Retina (tissue), 1 donor: ENCODE results near the gene MUTYH.

ENCODE experiments used
- DNase-seq: peaks from one replicate; pipeline ENCODE4 v3.0.0-alpha.2; 2016

Gene MUTYH

DNA sequence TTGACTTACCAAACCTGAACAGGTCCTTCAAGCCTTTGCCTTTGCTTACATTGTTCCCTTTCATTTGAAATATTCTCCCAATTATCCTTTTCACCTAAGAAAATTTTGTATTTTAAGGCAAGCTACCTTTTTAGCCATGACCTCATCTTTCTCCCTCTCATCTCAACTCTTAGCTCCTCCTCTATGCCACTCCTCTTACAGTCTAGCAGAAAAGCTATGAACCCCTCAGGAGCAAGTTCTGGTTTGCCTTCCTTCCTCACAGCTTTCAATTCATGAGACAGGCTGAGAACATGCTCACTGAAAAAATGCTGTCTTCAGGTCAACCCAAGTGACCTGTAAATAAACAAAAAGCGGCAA lies 8.3 kb upstream of the MUTYH start:
- no peak for DNase-seq

DNA sequence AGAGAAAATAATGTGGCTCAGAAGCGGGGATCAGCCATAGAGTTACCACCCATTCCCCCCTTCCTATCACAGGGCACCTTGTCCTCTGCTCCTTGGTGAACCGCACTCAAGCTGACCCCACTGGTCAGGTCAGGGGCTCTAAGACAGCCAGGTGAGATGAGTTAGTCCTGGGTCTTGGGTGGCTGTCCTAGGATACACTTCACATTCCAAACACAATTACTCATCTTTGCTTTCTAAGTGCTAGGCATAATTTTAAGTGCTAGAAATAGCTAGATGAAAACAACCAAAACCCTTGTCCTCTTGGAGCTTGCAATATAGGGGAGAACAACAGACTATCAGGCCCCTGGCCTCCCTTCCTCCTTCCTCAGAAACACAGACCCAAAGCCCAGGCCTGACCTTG lies 7.8 kb upstream of the MUTYH start:
- DNase-seq: no peak

DNA sequence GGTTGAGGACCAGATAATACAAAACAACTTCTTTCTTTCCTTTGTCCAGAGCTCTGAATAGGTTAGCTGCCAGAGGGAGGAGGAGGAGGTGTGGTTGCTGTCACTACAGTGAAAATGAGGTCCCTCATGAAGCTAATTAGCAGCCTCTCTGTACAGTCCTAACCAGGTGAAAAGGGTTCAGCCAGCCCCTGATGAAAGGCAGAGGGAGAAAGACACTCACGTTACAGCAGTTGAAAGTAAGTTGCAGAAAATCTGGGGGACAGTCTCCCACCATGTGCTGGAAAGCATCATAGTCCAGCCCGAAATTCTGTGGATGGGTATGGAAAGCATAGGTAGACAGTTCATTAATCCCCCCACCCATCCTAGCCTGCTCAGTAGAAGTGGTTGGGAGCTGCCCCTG lies 6.2 kb upstream of the MUTYH start:
- DNase-seq: no peak

DNA sequence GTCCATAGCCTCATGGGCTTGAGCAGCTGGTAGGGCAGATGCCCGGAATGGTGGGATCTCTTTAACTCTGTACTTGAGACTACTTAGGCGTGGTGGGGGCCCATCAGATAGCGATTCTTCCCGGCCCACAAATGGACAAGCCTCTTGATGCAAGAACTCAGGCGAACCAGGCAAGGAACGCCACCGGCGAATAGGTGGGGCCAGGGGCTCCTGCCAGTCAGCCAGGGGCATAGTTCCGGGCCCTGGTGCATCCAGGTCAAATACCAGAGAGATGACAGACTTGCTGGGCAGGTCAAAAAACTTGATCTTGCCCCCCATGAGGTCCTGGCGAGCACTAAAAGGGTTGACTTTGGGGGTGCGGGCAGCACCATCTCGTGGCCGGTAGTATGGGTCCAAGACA lies 4.8 kb upstream of the MUTYH start:
- DNase-seq: no peak

DNA sequence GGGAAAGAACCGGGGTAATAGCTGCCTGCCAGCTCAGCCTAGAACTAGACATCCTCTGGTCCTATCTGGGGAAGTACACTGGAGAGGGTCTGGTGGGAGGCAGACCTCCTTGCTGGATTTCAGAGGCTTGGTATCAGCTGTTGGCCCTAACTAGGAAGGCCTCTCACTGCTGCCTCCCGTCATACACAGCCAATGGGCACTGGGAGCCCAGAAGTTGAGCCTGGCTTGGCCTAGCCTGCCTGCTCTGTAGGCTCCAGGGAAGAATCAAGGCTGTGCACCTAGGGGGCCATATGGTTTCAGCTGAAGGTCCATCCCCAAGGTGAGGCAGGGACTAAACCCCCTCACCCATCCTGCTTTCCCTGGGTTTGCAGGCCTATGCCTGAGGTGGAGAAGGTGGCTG lies 4.3 kb upstream of the MUTYH start:
- no peak for DNase-seq

DNA sequence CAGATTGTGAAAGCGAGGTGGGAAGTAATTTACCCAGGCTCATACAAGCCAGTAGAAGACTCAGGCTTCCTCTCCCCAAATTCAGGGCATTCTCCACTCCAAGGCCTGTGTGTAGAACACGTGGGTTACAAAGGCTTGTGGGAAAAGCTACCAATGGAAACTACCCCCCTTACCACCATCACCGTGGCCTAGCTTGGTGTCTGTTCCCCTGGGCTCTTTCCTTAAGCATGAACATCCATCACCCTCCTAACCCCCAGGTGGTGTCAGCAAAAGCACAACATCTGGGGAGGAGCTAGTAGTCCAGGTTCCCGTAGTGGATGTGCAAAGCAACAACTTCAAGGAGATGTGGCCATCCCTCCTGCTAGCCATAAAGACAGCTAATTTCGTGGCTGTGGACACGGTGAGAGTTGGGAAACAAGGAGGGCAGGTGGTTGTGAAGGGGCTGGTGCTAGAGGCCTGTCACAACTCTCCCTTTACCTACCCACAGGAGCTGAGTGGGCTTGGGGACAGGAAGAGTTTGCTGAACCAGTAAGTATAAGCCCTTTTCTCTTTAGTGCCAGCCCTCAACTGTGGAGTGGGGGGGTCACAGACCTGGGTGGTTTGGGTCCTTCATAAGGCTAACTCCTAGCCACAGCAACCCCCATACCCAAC lies 701 bp upstream of the MUTYH start:
- DNase-seq: no peak

DNA sequence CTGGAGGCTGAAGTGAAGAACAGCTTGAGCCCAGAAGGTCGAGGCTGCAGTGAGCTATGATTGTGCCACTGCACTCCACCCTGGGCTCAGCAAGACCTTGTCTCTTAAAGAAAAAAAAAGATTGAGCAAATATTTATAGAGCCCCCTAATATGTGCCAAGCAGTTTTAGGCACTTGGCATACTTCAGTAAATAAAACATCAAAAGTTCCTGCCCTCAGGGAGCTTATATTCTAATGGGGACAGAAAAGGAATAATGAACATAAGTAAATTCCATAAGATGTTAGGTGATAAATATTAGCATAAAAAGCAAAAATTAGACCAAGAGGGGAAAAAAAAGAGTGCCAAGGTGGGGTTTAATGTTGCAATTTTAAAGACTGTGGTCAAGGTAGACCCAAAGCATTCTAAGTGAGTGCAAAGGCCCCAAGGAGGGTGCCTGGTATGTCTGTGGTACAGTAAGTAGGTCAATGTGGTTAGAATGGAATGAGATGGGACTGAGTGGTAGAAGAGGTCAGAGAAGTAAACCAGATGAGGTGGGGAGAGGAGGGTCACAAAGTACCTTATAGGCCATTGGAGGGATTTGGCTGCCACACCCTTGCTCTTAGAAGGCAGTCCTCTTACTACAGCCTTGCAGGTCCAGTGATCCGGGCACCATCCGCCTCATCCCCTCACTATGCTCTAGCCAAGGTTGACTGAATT lies 2.5 kb downstream of the MUTYH start:
- DNase-seq: no peak

DNA sequence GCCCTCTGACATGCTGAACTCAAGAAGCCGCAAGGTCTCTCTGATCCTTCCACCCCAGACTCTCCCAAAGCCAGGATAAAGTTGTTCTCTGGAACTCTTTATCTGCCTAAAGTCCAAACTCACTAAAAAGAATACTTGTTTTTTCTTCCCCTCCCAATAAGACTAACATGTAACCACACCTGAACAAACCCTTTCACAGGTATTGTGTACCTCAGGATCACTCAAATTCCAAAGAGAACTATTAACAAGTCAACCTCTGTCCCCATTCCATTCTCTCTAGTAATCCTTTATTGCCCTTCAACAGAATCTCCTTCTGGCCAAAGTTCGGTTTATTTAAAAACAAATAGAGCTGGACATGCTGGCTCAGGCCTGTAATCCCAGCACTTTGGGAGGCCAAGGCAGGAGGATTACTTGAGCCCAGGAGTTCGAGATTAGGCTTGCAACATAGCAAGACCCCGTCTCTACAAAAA lies 4.3 kb downstream of the MUTYH start:
- no peak for DNase-seq

DNA sequence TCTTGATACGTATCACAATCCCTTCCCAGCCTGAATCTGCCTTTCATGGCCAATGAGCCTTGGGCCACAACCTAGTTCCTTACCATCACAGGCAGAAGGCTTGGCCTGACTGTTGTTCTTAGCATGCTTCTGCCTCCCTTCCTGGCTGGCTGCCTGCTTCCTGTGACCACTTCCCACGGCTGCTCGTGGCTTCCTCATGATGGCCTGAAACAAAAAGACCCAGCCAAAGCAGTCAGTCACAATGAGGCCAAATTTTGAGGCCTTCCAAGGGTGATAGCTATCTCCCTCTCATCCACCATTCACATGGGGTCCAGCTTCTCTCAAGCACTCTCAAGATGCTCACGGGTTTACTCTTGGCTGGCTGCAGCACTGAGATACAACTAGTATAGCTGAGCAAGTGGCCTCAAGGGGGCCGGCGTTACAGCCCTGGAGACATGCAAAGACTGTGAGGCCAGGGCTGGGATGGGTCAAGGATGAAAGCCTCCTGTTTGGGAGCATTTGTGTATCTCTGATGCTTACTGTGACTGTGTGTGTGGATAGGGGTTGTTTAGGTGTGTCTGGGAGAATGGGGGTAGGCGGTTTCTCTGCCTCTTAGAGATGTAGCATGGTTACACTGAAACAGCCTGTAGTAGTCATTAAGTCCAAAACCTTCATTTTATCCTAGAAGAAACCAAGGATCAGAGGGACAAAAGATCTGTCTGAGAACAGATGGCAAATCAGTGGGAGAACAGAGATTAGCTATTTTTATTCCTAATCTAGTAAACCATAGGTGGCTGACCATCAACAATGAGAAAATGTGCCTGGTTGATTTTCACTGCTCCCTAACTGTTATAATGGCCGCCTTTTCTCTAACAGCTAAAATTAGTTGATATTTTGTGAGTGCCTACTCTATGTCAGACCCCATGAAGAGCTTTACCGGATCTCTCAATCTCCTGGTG lies 5.7 kb downstream of the MUTYH start:
- no peak for DNase-seq

DNA sequence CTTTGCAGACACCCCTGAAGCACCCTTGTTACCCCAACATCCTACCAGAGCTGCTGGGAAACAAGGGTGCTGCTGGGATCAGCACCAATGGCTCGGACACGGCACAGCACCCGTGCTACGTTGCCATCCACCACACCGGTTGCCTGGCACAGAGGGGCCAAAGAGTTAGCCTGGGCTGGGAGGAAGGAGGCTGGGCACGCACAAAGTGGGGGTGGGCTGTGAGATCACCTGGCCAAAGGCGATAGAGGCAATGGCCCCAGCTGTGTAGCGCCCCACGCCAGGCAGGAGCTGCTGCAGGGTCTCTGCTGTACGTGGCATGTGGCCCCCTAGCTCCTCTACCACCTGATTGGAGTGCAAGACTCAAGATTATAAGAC lies 7.9 kb downstream of the MUTYH start:
- no peak for DNase-seq

DNA sequence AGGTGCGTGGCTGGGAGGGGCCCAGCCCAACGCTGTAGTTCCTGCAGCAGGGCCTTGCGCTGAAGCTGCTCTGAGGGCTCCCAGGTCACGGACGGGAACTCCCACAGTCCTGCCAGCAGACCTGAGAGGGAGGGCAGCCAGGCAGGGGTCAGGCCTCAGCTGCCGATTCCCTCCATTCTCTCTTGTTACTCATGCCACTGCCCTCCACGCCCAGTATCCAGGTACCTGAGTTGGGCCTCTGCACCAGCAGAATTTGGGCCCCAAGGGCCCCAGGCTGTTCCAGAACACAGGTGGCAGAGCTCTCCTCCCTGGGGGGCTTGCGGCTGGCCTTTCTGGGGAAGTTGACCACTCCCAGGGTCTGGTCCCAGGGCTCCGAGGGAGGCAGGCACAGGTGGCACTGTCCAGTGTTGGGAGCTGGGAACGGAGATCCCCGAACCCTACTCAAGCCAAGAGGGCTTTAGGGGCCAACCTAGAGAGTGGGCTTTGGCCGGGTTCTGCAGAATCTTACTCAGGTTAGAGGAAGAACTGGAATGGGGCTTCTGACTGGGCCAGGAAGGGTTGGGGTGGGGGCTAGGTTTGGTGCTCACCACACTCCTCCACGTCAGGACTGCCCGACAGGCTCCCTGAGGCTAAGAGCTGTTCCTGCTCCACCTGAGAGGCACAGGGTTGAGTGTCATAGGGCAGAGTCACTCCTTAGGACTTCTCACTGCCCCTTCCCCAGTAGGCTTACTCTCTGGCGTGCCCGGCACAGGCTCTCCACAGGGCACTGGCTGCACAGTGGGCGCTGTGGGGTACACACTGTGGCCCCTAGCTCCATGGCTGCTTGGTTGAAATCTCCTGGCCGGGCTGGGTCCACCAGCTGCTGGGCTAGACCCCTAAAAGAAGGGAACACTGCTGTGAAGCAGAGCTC lies 8.5 kb downstream of the MUTYH start:
- DNase-seq: no peak

DNA sequence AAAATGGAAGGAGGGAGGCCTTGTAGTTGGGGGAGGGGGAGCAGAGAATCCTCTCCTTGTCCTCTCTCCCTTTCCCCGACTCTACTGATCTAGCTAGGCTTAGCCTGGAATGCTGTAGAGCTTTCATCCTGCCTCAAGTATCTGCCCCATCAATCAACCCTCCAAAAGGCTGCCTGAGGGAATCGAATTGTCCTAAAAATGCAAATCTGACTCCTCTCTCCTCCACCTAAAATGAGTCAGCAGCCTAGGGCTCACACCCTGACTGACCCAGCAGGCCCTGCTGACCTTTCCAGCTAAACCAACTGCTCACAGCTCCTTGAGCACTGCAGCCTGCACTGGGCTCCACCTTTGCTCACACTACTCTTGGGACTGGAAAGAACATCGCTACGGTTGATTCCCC lies 10.8 kb downstream of the MUTYH start:
- no peak for DNase-seq

DNA sequence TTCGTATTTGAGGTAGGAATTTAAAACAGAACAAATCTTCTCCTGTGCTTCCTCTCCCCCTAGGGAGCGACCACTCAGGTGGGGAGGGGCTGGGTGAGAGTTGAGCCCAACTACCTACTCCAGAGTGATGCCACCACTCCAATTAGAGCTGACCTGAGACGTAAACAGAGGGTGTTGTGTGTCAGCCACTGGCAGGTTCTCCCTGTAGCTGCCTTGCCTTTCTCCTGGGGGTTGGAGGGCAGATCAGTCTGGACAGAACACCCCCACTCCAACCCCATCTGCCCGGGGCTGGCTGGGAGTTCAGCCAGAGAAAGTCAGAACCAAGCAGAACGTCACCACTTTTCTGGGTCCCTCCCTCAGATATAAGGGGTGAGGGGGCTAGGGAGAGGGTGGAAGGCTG lies 11.6 kb downstream of the MUTYH start:
- no peak for DNase-seq

DNA sequence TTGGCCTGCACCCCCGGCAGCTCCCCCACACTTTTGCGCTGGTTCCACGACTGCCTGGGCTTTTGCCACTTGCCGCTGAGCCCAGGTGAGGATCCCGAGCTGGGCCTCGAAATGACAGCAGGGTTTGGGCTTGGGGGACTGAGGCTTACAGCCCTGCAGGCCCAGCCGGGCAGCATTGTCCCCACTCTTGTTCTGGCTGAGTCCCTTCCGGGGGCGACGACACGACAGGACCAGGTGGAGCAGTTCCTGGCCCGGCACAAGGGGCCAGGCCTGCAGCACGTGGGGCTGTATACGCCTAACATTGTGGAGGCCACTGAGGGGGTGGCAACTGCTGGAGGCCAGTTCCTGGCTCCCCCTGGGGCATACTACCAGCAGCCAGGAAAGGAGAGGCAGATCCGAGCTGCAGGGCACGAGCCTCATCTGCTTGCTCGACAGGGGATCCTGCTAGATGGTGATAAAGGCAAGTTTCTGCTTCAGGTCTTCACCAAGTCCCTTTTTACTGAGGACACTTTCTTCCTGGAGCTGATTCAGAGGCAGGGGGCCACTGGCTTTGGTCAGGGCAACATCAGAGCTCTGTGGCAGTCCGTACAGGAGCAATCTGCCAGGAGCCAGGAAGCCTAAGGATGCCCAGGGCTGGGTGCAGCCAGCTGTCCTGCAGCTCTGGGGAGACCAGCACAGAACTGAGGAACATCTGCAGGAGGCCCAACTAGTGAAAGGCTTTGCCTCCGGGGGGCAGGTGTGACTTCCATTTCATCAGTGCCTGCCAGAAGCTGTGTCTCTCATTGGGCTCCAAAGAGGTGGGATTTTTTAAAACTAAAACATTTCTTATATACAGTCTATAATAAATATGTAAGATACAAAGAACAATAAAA lies 12.4 kb downstream of the MUTYH start:
- no peak for DNase-seq

DNA sequence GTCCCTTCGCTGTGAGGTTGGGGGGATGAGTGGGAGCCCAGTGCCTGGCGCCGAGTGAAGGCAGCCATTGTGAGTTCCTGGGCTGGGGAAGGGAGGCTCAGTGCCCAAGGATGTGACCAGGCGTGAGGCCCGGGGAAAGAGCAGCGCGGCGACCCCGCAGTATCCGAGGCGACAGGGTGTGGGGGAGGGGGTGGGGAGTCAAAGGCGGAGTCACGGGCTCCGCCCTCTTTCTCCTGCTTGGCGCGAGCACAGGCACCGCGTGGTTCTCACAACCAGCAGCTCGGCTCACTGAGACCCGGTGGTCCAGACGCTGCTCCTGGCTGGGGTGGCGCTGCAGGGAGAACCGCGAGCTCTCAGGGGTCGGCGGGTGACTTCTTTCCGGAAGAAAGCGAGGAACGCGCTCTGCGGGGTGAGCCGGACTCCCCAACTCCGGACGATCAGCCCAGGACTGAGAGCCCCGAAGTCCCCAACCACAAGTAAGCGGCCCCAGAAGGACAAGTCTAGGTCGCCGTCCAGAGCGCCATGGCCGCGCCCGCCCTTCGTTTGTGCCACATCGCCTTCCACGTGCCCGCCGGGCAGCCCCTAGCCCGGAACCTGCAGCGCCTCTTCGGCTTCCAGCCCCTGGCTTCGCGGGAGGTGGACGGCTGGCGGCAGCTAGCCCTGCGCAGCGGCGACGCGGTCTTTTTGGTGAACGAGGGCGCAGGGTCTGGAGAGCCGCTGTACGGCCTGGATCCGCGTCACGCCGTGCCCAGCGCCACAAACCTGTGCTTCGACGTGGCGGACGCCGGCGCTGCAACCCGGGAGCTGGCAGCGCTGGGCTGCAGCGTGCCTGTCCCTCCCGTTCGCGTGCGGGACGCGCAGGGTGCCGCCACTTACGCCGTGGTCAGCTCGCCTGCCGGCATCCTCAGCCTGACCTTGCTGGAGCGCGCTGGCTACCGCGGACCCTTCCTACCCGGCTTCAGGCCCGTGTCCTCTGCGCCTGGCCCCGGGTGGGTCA lies 13.3 kb downstream of the MUTYH start, which contains the start of gene HPDL:
Gene HPDL, plus strand, starts transcription at position 269 of the 997 bp plus-strand sequence. Its CDS starts 254 bp downstream, at position 523.
- DNase-seq: peak; percentile 94

DNA sequence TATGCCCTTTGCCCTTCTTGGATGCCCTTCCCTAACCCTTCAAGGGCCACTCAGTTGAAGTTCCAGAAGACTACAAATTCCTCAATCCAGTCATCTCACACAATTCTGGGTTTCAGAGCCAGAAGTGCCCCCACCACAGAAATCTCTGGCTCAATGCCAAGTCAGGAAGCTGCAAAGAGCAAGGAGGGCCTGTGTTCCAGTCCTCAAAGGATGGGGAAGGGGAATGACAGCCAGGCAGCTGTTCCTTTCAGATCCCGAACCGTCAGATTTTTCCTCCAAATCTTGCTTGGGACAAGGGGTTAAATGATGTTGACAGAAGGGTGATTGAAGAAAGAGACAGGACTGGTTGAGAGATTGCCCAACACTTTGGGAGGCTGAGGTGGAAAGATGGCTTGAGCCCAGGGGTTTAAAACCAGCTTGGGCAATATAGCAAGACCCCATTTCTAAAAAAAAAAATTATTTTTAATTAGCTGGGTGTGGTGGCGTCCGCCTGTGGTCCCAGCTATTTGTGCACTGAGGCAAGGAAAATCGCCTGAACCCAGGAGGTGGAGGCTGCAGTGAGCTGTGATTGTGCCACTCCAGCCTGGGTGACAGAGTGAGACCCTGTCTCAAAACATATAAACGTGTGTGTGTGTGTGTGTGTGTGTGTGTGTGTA lies 14.3 kb downstream of the MUTYH start:
- no peak for DNase-seq

DNA sequence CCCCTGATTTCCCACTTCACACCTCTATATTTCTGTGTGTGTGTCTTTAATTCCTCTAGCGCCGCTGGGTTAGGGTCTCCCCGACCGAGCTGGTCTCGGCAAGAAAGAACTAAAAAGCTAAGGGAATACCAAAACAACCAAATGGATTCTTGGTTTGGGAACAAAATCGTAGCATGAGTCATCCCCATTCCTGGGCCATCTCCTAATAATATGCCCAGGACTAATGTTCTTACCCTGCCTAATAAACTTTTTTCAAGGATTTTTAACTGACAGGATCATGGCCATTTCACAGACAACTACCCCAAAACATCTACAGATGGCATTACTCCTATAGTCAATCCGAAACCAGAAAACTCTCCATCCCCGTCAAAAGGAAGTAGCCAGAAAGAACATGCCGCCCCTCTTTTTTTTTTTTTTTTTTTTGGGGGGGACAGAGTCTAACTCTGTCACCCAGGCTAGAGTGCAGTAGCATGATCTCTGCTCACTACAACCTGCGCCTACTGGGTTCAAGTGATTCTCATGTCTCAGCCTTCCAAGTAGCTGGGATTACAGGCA lies 17.7 kb downstream of the MUTYH start:
- no peak for DNase-seq

DNA sequence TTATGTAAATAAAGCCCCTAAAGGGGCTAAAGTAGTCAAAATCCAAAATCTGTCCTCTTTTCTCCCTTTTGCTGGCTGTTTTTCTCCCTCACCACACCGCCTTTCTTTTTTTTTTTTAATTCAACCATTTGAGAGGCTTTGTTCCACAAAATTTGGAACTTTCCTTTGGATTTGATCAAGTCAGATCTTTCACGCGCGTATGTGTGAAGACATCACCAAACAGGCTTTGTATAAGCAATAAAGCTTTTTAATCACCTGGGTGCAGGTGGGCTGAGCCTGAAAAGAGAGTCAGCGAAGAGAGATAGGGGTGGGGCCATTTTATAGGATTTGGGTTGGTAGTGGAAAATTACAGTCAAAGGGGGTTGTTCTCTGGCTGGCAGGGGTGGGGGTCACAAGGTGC lies 18.8 kb downstream of the MUTYH start:
- no peak for DNase-seq

DNA sequence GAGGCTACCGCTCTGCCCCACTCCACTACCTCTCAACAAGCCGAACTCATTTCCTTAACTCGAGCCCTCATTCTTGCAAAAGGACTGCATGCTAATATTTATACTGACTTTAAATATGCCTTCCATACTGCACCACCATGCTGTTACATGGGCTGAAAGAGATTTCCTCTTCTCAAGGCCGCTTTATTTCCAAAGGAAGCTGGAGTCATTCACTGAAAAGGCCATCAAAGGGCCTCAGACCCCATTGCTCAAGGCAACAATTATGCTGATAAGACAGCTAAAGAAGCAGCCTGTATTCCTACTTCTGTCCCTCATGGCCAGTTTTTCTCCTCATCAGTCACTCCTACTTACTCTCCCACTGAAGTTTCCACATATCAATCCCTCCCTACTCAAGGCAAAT lies 20.5 kb downstream of the MUTYH start:
- DNase-seq: no peak
